ENCODE measurements around the gene CA10. TPM values are rescaled to one million over a fixed set of nuclear protein-coding genes. Genes with fewer than 3 reads are reported as not detected.

CA10 gene
- total RNA-seq, 3 donors from 2014 or later = 0.46 to 1.2 (median 0.64) TPM

GRCh38 chr17:51597345-51597744 is 561.2 kb downstream of the CA10 start:
- H3K9me3 ChIP-seq = no peaks in the 10 kb centered on the region
- no peaks in the 10 kb centered on the region for H3K36me3 ChIP-seq (ENCODE audit: low read depth)
- no peak for ATAC-seq
- H3K4me1 ChIP-seq (ENCODE audit: low read depth) = no peaks in the 10 kb centered on the region
- H3K4me3 ChIP-seq = no peak overlapping the region
- intact Hi-C loops (cut with DNase I, micrococcal nuclease) = no loop called here
- no peak for DNase-seq
- TF ChIP-seq CTCF (IDR thresholded peaks at IDR 0.05) = no peak

- ATAC-seq (no peak), DNase-seq (no peak)
- H3K4me3 ChIP-seq = no peak overlapping the region
- H3K36me3 ChIP-seq (ENCODE audit: low read depth) = no peaks in the 10 kb centered on the region
- no peaks in the 10 kb centered on the region for H3K4me1 ChIP-seq (ENCODE audit: low read depth)
- intact Hi-C loops (cut with DNase I, micrococcal nuclease) = no loop called here
- TF ChIP-seq CTCF (IDR thresholded peaks at IDR 0.05) = no peak
- no peaks in the 10 kb centered on the region for H3K9me3 ChIP-seq
Measured at GRCh38 chr17:51595826-51596398, 562.6 kb downstream of the CA10 start.

- H3K4me3 ChIP-seq = no peak overlapping the region
- H3K9me3 ChIP-seq = no peaks in the 10 kb centered on the region
- no peak for TF ChIP-seq CTCF (IDR thresholded peaks at IDR 0.05)
- ATAC-seq = no peak
- intact Hi-C loops (cut with DNase I, micrococcal nuclease) = no loop called here
- no peaks in the 10 kb centered on the region for H3K36me3 ChIP-seq (ENCODE audit: low read depth)
- DNase-seq = no peak
- H3K4me1 ChIP-seq (ENCODE audit: low read depth) = no peaks in the 10 kb centered on the region
Measured at GRCh38 chr17:51590071-51590656, 568.4 kb downstream of the CA10 start.

GRCh38 chr17:51588063-51588462 is 570.5 kb downstream of the CA10 start:
- H3K4me3 ChIP-seq = no peak overlapping the region
- no peak for TF ChIP-seq CTCF (IDR thresholded peaks at IDR 0.05)
- H3K36me3 ChIP-seq (ENCODE audit: low read depth) = no peaks in the 10 kb centered on the region
- DNase-seq (no peak), ATAC-seq (no peak)
- H3K9me3 ChIP-seq = no peaks in the 10 kb centered on the region
- intact Hi-C loops (cut with DNase I, micrococcal nuclease) = no loop called here
- no peaks in the 10 kb centered on the region for H3K4me1 ChIP-seq (ENCODE audit: low read depth)

- Histone ChIP-seq H3K4me1 (ENCODE audit: low read depth) (no peaks in the 10 kb centered on the region), H3K4me3 (no peak overlapping the region), H3K36me3 (ENCODE audit: low read depth) (no peaks in the 10 kb centered on the region), H3K9me3 (no peaks in the 10 kb centered on the region)
- intact Hi-C loops (cut with DNase I, micrococcal nuclease) = no loop called here
- DNase-seq (no peak), ATAC-seq (no peak)
- TF ChIP-seq CTCF (IDR thresholded peaks at IDR 0.05) = no peak
Measured at GRCh38 chr17:51587516-51587915, 571.0 kb downstream of the CA10 start.
